ENCODE results near the gene ZNF311. TPM values are rescaled to one million over a fixed set of nuclear protein-coding genes. Genes with fewer than 3 reads are reported as not detected.

ZNF311 gene
- total and polyA plus RNA-seq, 9 of the 15 experiments (the other 6 are each of a cell fraction or from before 2014, with no cell fraction given) = 5.1 to 10.0 (median 7.5) TPM

DNA sequence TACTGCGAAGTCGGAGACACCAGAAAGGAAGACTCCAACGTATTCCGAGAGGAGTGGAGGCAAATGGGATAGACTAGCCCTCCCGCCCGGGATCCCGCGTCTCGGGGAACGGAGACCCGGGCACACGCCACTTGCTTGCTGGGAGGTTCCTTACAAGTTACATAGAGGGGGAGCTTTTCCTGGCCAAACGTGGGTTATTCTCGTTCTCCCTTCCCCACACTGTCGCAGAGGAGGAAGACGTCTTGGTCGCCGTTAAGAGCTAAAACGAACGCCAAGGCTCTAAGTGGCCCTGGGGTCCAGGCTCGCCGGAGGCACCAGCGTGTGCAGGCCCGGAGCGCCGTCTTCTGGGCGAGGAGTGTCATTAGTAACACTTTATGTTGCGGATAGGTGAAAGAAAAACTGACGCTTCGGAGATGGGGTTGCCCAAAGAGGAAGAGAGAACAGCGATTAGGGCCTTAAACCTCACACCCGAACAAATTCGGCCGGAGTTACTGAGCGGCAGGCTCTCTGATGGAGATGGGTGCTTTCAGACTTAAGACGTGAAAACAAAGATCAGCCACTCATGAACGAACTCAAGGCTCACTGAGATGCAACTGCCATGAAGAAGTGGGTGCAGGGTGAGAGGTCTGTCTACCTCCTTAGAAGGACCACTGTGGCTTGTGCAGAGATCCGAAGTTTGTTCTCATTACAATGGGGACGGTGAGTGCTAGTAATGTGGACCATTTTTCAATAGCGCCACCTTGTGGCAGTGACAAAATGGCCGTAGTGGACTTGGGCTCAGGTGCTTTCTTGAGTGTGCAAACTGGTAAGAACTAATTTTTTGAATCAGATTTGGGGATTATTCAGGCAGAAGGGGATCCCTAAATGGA, 11.7 kb upstream of the ZNF311 start (continued):
- TF ChIP-seq, protein P1, sequence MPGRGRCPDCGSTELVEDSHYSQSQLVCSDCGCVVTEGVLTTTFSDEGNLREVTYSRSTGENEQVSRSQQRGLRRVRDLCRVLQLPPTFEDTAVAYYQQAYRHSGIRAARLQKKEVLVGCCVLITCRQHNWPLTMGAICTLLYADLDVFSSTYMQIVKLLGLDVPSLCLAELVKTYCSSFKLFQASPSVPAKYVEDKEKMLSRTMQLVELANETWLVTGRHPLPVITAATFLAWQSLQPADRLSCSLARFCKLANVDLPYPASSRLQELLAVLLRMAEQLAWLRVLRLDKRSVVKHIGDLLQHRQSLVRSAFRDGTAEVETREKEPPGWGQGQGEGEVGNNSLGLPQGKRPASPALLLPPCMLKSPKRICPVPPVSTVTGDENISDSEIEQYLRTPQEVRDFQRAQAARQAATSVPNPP (IDR thresholded peaks at IDR 0.05; ENCODE audit: borderline replicate concordance, insufficient read depth, insufficient read length) = no peak
- TF ChIP-seq, protein P2, sequence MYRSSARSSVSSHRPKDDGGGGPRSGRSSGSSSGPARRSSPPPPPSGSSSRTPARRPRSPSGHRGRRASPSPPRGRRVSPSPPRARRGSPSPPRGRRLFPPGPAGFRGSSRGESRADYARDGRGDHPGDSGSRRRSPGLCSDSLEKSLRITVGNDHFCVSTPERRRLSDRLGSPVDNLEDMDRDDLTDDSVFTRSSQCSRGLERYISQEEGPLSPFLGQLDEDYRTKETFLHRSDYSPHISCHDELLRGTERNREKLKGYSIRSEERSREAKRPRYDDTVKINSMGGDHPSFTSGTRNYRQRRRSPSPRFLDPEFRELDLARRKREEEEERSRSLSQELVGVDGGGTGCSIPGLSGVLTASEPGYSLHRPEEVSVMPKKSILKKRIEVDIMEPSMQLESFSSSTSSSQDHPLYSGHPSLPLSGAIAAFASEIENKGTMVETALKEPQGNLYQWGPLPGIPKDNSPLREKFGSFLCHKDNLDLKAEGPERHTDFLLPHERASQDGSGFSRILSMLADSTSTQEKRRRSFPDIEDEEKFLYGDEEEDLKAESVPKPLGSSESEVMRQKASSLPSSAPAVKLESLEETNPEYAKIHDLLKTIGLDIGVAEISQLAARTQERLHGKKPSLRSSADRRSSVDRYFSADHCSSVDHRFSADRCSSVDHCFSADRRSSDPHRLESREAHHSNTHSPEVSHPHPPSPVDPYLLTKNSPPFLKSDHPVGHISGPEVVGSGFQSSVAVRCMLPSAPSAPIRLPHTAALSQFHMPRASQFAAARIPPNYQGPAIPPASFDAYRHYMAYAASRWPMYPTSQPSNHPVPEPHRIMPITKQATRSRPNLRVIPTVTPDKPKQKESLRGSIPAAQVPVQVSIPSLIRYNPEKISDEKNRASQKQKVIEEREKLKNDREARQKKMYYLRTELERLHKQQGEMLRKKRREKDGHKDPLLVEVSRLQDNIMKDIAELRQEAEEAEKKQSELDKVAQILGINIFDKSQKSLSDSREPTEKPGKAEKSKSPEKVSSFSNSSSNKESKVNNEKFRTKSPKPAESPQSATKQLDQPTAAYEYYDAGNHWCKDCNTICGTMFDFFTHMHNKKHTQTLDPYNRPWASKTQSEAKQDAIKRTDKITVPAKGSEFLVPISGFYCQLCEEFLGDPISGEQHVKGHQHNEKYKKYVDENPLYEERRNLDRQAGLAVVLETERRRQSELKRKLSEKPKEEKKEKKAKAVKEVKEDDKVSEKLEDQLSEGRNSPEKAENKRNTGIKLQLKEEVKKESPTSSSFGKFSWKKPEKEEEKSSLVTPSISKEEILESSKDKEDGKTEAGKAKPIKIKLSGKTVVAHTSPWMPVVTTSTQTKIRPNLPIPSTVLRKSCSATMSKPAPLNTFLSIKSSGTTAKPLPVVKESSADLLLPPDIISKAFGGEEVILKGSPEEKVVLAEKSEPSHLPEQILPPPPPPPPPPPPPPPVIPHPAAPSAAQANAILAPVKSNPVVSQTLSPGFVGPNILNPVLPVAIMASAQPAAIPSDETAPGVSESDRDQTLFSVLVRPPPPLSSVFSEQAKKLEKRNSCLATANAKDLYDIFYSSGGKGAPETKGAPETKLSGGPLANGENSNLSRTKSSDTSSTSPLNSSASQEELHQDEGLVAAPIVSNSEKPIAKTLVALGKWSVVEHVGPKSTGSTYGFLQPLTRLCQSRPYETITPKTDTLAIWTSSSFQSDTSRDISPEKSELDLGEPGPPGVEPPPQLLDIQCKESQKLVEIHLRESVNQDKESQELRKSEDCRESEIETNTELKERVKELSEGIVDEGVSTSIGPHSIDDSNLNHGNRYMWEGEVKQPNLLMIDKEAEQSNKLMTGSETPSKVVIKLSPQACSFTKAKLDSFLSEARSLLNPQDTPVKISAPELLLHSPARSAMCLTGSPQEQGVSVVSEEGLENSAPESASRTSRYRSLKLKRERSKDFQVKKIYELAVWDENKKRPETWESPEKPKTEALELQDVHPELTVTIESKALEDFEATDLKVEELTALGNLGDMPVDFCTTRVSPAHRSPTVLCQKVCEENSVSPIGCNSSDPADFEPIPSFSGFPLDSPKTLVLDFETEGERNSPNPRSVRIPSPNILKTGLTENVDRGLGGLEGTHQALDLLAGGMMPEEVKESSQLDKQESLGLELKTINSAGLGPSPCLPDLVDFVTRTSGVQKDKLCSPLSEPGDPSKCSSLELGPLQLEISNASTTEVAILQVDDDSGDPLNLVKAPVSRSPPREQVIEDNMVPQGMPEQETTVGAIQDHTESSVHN (IDR thresholded peaks at IDR 0.05; ENCODE audit: borderline replicate concordance in 1 of 2, low read depth in 1 of 2) = no peak
- TF ChIP-seq, protein P3, sequence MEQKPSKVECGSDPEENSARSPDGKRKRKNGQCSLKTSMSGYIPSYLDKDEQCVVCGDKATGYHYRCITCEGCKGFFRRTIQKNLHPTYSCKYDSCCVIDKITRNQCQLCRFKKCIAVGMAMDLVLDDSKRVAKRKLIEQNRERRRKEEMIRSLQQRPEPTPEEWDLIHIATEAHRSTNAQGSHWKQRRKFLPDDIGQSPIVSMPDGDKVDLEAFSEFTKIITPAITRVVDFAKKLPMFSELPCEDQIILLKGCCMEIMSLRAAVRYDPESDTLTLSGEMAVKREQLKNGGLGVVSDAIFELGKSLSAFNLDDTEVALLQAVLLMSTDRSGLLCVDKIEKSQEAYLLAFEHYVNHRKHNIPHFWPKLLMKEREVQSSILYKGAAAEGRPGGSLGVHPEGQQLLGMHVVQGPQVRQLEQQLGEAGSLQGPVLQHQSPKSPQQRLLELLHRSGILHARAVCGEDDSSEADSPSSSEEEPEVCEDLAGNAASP (IDR thresholded peaks at IDR 0.05) = no peak
- peak; percentile 54; the same call in 1 of the 2 replicates for TF ChIP-seq EP400 (IDR thresholded peaks at IDR 0.05)
- TF ChIP-seq TRIM24 (IDR thresholded peaks at IDR 0.05) = 0 out of 4 replicates have a peak, but pooled peaks of 1 of the 2 experiments have one; percentile 11
- TF ChIP-seq YY1 (IDR thresholded peaks at IDR 0.05; ENCODE audit: borderline replicate concordance in 1 of 3, control insufficient read depth in 1 of 3, extremely low read depth in 1 of 3, insufficient read depth in 3 of 3, insufficient read length in 1 of 3, insufficient replicate concordance in 2 of 3, low read depth in 1 of 3, low read length in 2 of 3) = peak in 2 of 3 experiments; percentile 41 to 76
- TF ChIP-seq ZNF507 (tag; conservative IDR thresholded peaks at IDR 0.05) = no peak
